ENCODE measurements around the gene AADAT. TPM values are rescaled to one million over a fixed set of nuclear protein-coding genes. Genes with fewer than 3 reads are reported as not detected.

AADAT gene
- total RNA-seq, 1 experiment from 2014 or later: 2.7 TPM

DNA sequence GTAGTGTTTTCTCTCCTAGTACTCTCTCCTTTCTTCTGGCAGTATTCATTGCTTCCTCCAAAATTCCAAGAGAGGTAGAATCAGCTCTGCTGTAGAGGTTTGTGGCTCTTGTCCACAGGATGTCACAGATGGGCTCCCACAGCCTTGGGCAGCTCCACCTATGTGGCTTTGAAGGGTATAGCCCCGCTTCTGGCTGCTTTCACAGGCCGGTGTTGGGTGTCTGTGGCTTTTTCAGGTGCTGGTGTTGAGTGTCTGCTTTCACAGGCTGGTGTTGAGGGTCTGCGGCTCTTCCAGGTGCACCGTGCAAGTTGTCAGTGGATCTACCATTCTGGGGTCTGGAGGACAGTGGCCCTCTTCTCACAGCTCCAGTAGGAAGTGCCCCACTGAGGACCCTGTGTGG lies 7.9 kb upstream of the AADAT start:
- H3K27ac ChIP-seq (ENCODE audit: low read length): no peak overlapping the region
- H3K9me2 ChIP-seq (replicated peaks; ENCODE audit: low read length): no peaks in the 10 kb centered on the region
- intact Hi-C loops (cut with micrococcal nuclease): no loop called here
- no peak for DNase-seq
- H3K36me3 ChIP-seq (ENCODE audit: low read depth, low read length): no peaks in the 10 kb centered on the region
- H3K4me1 ChIP-seq (ENCODE audit: insufficient read depth, low read length): no peaks in the 10 kb centered on the region
- TF ChIP-seq, protein P1, sequence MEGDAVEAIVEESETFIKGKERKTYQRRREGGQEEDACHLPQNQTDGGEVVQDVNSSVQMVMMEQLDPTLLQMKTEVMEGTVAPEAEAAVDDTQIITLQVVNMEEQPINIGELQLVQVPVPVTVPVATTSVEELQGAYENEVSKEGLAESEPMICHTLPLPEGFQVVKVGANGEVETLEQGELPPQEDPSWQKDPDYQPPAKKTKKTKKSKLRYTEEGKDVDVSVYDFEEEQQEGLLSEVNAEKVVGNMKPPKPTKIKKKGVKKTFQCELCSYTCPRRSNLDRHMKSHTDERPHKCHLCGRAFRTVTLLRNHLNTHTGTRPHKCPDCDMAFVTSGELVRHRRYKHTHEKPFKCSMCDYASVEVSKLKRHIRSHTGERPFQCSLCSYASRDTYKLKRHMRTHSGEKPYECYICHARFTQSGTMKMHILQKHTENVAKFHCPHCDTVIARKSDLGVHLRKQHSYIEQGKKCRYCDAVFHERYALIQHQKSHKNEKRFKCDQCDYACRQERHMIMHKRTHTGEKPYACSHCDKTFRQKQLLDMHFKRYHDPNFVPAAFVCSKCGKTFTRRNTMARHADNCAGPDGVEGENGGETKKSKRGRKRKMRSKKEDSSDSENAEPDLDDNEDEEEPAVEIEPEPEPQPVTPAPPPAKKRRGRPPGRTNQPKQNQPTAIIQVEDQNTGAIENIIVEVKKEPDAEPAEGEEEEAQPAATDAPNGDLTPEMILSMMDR (conservative IDR thresholded peaks at IDR 0.05; ENCODE audit: low read depth, low read length): no peak
- TF ChIP-seq EZH2phosphoT487 (IDR thresholded peaks at IDR 0.05; ENCODE audit: borderline replicate concordance, low read length) (no peak), EZH2 (IDR thresholded peaks at IDR 0.05; ENCODE audit: low read length, unreplicated experiment) (no peak)
- no peak overlapping the region for H3K4me2 ChIP-seq (ENCODE audit: low read length)
- no peaks in the 10 kb centered on the region for H3K9me3 ChIP-seq (ENCODE audit: low read length)
- no peaks in the 10 kb centered on the region for H4K20me1 ChIP-seq (ENCODE audit: low read length)
- no peaks in the 10 kb centered on the region for H3F3A ChIP-seq (ENCODE audit: low read length, unreplicated experiment)
- no peak for ATAC-seq
- no peaks in the 10 kb centered on the region for H3K79me2 ChIP-seq (ENCODE audit: low read length)
- no peak overlapping the region for H3K9ac ChIP-seq (ENCODE audit: low read length)
- H2AFZ ChIP-seq (ENCODE audit: low read length): no peak overlapping the region
- no peak overlapping the region for H3K4me3 ChIP-seq (ENCODE audit: low read length)
- no TSS peak for BruUV-seq (replicated peaks)
- ChIA-PET CTCF (no interaction called here), POLR2A (ENCODE audit: unreplicated experiment) (no interaction called here)
- no peaks in the 10 kb centered on the region for H3K27me3 ChIP-seq (ENCODE audit: low read length)

DNA sequence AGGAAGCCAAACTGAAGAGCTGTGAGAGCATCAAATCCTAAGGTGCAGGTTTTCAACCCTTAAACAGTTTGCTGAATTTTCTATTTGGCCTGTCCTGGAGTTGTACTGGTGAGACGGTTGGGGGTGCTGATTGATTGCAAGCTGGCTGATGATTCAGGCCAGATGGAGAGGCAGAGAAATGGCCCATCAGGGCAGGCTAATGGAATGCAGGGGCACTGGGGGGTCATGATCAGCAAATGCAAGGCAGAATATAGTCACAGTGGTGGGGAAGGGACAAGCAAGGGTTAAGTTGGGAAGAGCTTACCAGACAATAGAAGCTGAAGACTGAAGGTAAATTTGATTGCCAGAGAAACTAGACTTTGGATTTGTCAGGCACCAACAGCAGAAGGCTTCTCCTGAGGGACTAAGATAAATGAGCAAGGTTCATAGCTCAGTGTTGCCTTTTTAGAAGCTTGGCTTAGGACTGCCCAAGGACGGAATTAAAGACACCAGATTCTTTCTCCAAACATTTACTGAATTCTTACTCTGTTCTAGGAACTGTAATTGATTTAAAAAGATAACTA lies 4.3 kb upstream of the AADAT start:
- H2AFZ ChIP-seq (ENCODE audit: low read length): no peak overlapping the region
- ChIA-PET POLR2A (ENCODE audit: unreplicated experiment) (no interaction called here), CTCF (interaction anchor here (0.6 kb wide), 1 partner anchor 303 kb away, joined by 3 read pairs; no protein-coding TSS in a partner anchor)
- no TSS peak for BruUV-seq (replicated peaks)
- peaks cover 4% of the 10 kb centered on the region; the same call in 1 of the 2 replicates for H3K79me2 ChIP-seq (ENCODE audit: low read length)
- H3K4me2 ChIP-seq (ENCODE audit: low read length): no peak overlapping the region
- no peaks in the 10 kb centered on the region for H3K9me2 ChIP-seq (replicated peaks; ENCODE audit: low read length)
- no peak overlapping the region for H3K4me3 ChIP-seq (ENCODE audit: low read length)
- no peak overlapping the region for H3K9ac ChIP-seq (ENCODE audit: low read length)
- no peak for DNase-seq
- no peaks in the 10 kb centered on the region for H3K9me3 ChIP-seq (ENCODE audit: low read length)
- no peaks in the 10 kb centered on the region for H3K36me3 ChIP-seq (ENCODE audit: low read depth, low read length)
- peaks cover 7% of the 10 kb centered on the region; the same call in 1 of the 2 replicates for H3K4me1 ChIP-seq (ENCODE audit: insufficient read depth, low read length)
- TF ChIP-seq, protein P1 (conservative IDR thresholded peaks at IDR 0.05; ENCODE audit: low read depth, low read length): no peak
- TF ChIP-seq EZH2phosphoT487 (IDR thresholded peaks at IDR 0.05; ENCODE audit: borderline replicate concordance, low read length) (no peak), EZH2 (IDR thresholded peaks at IDR 0.05; ENCODE audit: low read length, unreplicated experiment) (no peak)
- no peak overlapping the region for H3K27ac ChIP-seq (ENCODE audit: low read length)
- no peaks in the 10 kb centered on the region for H3F3A ChIP-seq (ENCODE audit: low read length, unreplicated experiment)
- H4K20me1 ChIP-seq (ENCODE audit: low read length): no peaks in the 10 kb centered on the region
- no peak for ATAC-seq
- H3K27me3 ChIP-seq (ENCODE audit: low read length): no peaks in the 10 kb centered on the region
- intact Hi-C loops (cut with micrococcal nuclease): no loop called here

DNA sequence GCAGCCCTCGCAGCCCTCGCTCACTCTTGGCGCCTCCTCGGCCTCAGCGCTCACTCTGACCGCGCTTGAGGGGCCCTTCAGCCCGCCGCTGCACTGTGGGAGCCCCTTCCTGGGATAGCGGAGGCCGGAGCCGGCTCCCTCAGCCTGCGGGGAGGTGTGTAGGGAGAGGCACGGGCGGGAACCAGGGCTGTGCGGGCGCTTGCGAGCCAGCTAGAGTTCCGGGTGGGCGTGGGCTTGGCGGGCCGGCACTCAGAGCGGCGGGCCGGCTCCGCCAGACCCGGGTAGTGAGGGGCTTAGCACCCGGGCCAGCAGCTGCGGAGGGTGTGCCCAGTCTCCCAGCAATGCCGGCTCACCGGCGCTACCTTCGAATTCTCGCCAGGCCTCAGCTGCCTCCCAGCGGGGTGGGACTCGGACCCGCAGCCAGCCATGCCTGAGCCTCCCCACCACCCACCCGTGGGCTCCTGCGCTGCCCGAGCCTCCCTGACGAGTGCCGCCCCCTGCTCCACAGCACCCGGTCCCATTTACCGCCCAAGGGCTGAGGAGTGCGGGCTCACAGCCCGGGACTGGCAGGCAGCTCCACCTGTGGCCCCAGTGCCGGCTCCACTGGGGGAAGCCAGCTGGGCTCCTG lies 1.4 kb upstream of the AADAT start:
- intact Hi-C loops (cut with micrococcal nuclease): no loop called here
- H3K4me2 ChIP-seq (ENCODE audit: low read length): peak overlapping the region; percentile 95

More for the DNA sequence above, 1.4 kb upstream of the AADAT start:
- DNase-seq (no peak), ATAC-seq (no peak; the same call in 1 of the 2 replicates)
- BruUV-seq (replicated peaks): no TSS peak
- H3K27ac ChIP-seq (ENCODE audit: low read length): no peak overlapping the region
- POLR2A ChIA-PET (ENCODE audit: unreplicated experiment): no interaction called here
- peaks cover 4% of the 10 kb centered on the region; the same call in 1 of the 2 replicates for H3K79me2 ChIP-seq (ENCODE audit: low read length)
- peak overlapping the region; percentile 80 for H2AFZ ChIP-seq (ENCODE audit: low read length)
- H3K9me2 ChIP-seq (replicated peaks; ENCODE audit: low read length): no peaks in the 10 kb centered on the region
- no peak overlapping the region for H3K9ac ChIP-seq (ENCODE audit: low read length)
- H3K4me3 ChIP-seq (ENCODE audit: low read length): peak overlapping the region; percentile 86
- no peaks in the 10 kb centered on the region for H3K27me3 ChIP-seq (ENCODE audit: low read length)
- TF ChIP-seq EZH2 (IDR thresholded peaks at IDR 0.05; ENCODE audit: low read length, unreplicated experiment) (no peak), EZH2phosphoT487 (IDR thresholded peaks at IDR 0.05; ENCODE audit: borderline replicate concordance, low read length) (no peak)
- TF ChIP-seq, protein P1 (conservative IDR thresholded peaks at IDR 0.05; ENCODE audit: low read depth, low read length): no peak
- no peaks in the 10 kb centered on the region for H3F3A ChIP-seq (ENCODE audit: low read length, unreplicated experiment)
- CTCF ChIA-PET: no interaction called here
- H3K36me3 ChIP-seq (ENCODE audit: low read depth, low read length): no peaks in the 10 kb centered on the region
- H3K4me1 ChIP-seq (ENCODE audit: insufficient read depth, low read length): peaks cover 7% of the 10 kb centered on the region; the same call in 1 of the 2 replicates
- no peaks in the 10 kb centered on the region for H4K20me1 ChIP-seq (ENCODE audit: low read length)
- no peaks in the 10 kb centered on the region for H3K9me3 ChIP-seq (ENCODE audit: low read length)

Data from PC-3 (cell line).